ENCODE data around the gene ABI1.

ABI1 gene

GRCh38 chr10:26804418-26805393 lies 56.1 kb downstream of the ABI1 start:
- Mint-ChIP-seq H3K4me3 (no peak overlapping the region), H3K27me3 (ENCODE audit: low read depth) (no peaks in the 10 kb centered on the region)

DNA sequence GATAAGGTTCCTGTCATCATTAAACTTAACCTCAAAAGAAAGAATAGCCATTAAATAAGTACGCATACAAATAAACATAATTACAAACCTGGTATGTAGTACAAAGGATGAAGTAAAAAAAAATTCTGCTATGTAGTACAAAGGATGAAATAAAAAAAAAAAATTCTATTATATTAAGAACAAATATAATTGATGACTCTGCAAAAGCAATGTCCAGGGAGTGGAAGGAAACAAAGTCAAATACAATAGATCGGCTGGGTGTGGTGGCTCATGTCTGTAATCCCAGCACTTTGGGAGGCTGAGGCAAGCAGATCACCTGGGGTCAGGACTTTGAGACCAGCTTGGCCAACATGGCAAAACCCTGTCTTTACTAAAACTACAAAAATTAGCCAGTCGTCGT lies 56.9 kb downstream of the ABI1 start:
- Mint-ChIP-seq H3K9me3 (no peaks in the 10 kb centered on the region), H3K27ac (no peak overlapping the region), H3K36me3 (ENCODE audit: low read depth) (peaks cover 4% of the 10 kb centered on the region), H3K4me1 (no peaks in the 10 kb centered on the region), H3K27me3 (ENCODE audit: low read depth) (no peaks in the 10 kb centered on the region), H3K4me3 (no peak overlapping the region)
- TF ChIP-seq, protein P1, sequence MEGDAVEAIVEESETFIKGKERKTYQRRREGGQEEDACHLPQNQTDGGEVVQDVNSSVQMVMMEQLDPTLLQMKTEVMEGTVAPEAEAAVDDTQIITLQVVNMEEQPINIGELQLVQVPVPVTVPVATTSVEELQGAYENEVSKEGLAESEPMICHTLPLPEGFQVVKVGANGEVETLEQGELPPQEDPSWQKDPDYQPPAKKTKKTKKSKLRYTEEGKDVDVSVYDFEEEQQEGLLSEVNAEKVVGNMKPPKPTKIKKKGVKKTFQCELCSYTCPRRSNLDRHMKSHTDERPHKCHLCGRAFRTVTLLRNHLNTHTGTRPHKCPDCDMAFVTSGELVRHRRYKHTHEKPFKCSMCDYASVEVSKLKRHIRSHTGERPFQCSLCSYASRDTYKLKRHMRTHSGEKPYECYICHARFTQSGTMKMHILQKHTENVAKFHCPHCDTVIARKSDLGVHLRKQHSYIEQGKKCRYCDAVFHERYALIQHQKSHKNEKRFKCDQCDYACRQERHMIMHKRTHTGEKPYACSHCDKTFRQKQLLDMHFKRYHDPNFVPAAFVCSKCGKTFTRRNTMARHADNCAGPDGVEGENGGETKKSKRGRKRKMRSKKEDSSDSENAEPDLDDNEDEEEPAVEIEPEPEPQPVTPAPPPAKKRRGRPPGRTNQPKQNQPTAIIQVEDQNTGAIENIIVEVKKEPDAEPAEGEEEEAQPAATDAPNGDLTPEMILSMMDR (IDR thresholded peaks at IDR 0.05; ENCODE audit: unreplicated experiment in 3 of 3), result no peak

More at GRCh38 chr10:26804418-26805393, 56.1 kb downstream of the ABI1 start:
- no peaks in the 10 kb centered on the region for H3K9me3 Mint-ChIP-seq
- no peaks in the 10 kb centered on the region for H3K4me1 Mint-ChIP-seq
- TF ChIP-seq, protein P1 (IDR thresholded peaks at IDR 0.05; ENCODE audit: unreplicated experiment in 3 of 3), result no peak
- no peak overlapping the region for H3K27ac Mint-ChIP-seq
- H3K36me3 Mint-ChIP-seq (ENCODE audit: low read depth), result no peaks in the 10 kb centered on the region

DNA sequence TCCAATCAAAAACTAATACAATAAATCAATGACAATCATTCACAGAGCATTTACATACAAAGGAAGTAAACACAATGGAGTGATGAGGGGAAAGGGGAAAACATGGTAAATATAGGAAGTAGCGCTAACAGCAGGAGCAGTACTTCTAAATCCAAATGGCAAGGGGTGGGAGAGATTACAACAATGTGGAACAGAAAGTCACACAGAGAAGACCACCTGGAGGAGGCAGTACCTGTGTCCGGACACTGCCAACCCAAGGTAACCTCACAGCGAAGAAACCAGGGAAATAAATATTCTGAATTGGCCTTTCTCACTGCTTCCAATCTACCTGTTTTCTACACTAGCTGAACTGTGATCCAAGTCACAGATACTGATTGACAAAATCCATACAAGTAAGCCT lies 58.2 kb downstream of the ABI1 start:
- Mint-ChIP-seq H3K36me3 (ENCODE audit: low read depth) (peaks cover 13% of the 10 kb centered on the region), H3K27me3 (ENCODE audit: low read depth) (no peaks in the 10 kb centered on the region), H3K4me3 (no peak overlapping the region), H3K27ac (no peak overlapping the region), H3K4me1 (no peaks in the 10 kb centered on the region), H3K9me3 (peaks cover 10% of the 10 kb centered on the region)
- TF ChIP-seq, protein P1 (IDR thresholded peaks at IDR 0.05; ENCODE audit: unreplicated experiment in 3 of 3), result no peak

GRCh38 chr10:26801831-26802230 lies 58.9 kb downstream of the ABI1 start:
- no peak overlapping the region for H3K27ac Mint-ChIP-seq
- H3K9me3 Mint-ChIP-seq, result peaks cover 14% of the 10 kb centered on the region
- H3K27me3 Mint-ChIP-seq (ENCODE audit: low read depth), result no peaks in the 10 kb centered on the region
- H3K4me1 Mint-ChIP-seq, result no peaks in the 10 kb centered on the region
- peaks cover 17% of the 10 kb centered on the region for H3K36me3 Mint-ChIP-seq (ENCODE audit: low read depth)
- TF ChIP-seq, protein P1 (IDR thresholded peaks at IDR 0.05; ENCODE audit: unreplicated experiment in 3 of 3), result no peak
- H3K4me3 Mint-ChIP-seq, result no peak overlapping the region

DNA sequence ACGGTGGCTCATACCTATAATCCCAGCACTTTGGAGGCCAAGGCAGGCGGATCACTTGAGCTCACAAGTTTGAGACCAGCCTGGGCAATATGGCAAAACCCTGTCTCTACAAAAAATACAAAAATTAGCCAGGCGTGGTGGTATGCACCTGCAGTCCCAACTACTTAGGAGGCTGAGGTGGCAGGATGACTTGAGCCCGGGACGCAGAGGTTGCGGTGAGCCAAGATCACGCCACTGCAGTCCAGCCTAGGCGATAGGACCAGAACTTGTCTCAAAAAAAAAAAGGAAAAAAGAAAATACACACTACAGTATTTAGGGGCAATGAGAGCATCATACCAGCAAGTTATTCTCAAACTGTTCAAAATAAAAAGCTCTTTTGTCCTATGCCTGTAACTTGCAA lies 59.5 kb downstream of the ABI1 start:
- Mint-ChIP-seq H3K4me3 (no peak overlapping the region), H3K9me3 (peaks cover 14% of the 10 kb centered on the region), H3K4me1 (no peaks in the 10 kb centered on the region), H3K27me3 (ENCODE audit: low read depth) (no peaks in the 10 kb centered on the region), H3K36me3 (ENCODE audit: low read depth) (peaks cover 17% of the 10 kb centered on the region), H3K27ac (no peak overlapping the region)
- TF ChIP-seq, protein P1 (IDR thresholded peaks at IDR 0.05; ENCODE audit: unreplicated experiment in 3 of 3), result no peak

GRCh38 chr10:26800468-26800867 lies 60.3 kb downstream of the ABI1 start:
- Mint-ChIP-seq H3K9me3 (peaks cover 20% of the 10 kb centered on the region), H3K4me3 (no peak overlapping the region), H3K27ac (no peak overlapping the region), H3K36me3 (ENCODE audit: low read depth) (peaks cover 23% of the 10 kb centered on the region), H3K4me1 (no peaks in the 10 kb centered on the region), H3K27me3 (ENCODE audit: low read depth) (no peaks in the 10 kb centered on the region)
- TF ChIP-seq, protein P1 (IDR thresholded peaks at IDR 0.05; ENCODE audit: unreplicated experiment in 3 of 3), result no peak
